Measurements from ENCODE around the gene GEMIN7.

The GEMIN7 gene

DNA sequence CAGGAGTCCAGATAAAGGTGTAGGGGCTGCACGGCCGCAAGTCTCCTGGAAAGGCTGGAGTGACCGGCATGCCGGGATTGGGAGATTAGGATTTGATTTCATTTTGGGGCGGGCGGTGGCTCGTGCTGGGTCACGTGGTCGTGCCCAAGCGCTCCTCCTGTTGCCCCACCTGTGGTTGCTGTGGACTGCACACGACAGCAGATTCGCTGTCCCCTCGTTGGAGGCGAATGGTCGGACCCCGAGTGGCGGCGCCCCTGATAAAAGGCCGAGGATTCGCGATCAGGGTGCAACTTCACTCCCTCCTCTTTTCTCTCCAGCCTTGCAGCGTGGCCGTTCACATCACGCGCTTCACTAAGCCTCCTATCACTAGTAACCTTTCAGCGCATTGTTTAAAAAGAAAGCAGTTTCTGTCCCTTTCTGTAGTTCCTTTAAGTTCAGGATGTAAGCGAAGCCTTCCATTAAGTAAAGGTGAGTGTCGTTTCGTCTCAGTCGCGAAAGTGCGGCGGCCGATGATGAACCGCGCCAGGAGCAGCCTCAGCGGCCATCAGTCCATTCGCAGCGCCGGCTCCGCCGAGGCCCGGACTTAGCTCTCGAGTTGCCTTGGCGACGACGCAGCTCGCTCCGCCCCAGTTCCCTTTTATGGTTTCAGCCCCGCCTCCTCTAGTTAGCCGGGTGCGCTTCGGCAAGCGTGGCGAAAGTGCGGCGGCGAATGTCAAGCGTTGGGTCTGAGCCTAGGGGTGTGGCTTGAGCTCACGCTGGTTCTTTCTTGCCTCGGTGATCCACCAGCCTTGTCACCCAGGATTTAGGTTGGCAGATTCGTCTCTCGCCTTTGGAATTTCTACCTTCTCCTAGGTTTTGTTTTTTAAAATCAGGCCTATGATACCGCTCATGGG is 12.2 kb downstream of the GEMIN7 start:
- Mint-ChIP-seq H3K27me3 (ENCODE audit: low read depth) (no peaks in the 10 kb centered on the region), H3K36me3 (ENCODE audit: low read depth) (peaks cover 16% of the 10 kb centered on the region), H3K9me3 (peaks cover 2% of the 10 kb centered on the region), H3K4me3 (peak overlapping the region; percentile 86), H3K4me1 (ENCODE audit: low read depth) (peaks cover 45% of the 10 kb centered on the region), H3K27ac (peak overlapping the region; percentile 94)

DNA sequence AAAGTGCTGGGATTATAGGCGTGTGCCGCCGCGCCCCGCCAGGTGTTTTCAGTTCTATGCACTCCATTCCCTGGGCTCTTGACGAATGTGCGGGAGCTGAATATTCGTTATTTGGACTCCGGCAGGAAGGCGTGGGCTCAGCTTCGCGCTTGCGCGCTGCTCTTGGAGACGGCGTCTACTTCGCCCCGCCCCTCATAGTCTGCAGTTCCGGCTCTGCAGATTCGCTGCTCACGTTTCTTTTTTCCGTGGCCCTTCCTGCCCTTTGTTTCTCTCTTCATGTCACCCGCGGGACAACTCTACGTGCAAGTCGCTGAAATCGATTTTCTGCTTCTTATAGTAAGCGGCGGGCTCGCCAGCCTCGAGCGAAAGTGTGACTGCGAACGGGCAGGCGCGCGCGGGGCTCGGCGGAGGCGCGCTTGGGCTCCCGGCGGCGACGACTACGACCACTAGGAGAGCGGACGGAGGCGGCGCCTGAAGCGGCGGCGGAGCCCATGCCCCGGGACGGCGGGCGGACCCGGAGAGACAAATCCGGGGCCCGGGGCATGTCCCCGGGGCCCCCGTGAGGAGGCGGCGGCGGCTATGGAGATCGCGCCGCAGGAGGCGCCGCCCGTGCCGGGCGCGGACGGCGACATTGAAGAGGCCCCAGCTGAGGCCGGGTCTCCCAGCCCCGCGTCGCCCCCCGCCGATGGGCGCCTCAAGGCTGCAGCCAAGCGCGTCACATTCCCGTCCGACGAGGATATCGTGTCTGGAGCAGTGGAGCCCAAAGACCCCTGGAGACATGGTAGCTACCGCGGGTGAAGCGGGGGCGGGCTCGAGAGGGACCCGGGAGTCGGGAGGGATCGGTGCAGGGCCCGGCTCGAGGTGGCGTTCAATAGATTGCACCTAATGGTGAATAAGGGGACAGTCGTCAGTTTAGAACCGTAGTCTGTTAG is 14.0 kb downstream of the GEMIN7 start, which contains the start of gene PPP1R37:
PPP1R37 (plus strand) TSS at position 433 of the 932 bp plus-strand sequence; CDS start at position 580, 147 bp downstream.
- peak within 1 kb of the TSS; percentile 94 for H3K27ac Mint-ChIP-seq
- peaks cover 2% of the 10 kb centered on the region for H3K9me3 Mint-ChIP-seq
- no peaks in the 10 kb centered on the region for H3K27me3 Mint-ChIP-seq (ENCODE audit: low read depth)
- peaks cover 14% of the 10 kb centered on the region for H3K36me3 Mint-ChIP-seq (ENCODE audit: low read depth)
- H3K4me1 Mint-ChIP-seq (ENCODE audit: low read depth), result peaks cover 45% of the 10 kb centered on the region
- peak within 1 kb of the TSS; percentile 86 for H3K4me3 Mint-ChIP-seq

DNA sequence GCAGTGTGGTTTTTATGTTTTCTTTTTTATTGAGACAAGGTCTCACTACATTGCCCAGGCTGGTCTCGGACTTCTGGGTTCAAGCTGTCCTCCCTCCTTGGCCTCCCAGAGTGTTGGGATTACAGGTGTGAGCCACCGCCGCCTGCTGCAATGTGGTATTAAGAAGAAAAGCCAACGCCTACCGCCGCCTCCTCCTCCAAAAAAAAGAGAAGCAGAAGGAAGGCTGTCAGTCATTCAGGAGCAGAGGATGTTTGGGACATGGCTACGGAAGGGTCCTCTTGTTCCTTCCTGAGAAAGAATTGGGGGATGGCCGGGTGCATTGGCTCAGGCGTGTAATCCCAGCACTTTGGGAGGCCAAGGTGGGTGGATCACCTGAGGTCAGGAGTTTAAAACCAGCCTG is 15.1 kb downstream of the GEMIN7 start:
- Mint-ChIP-seq H3K27me3 (ENCODE audit: low read depth) (no peaks in the 10 kb centered on the region), H3K4me3 (peak overlapping the region; percentile 86), H3K36me3 (ENCODE audit: low read depth) (peaks cover 14% of the 10 kb centered on the region), H3K4me1 (ENCODE audit: low read depth) (peaks cover 41% of the 10 kb centered on the region), H3K27ac (peak overlapping the region; percentile 79), H3K9me3 (peaks cover 2% of the 10 kb centered on the region)

DNA sequence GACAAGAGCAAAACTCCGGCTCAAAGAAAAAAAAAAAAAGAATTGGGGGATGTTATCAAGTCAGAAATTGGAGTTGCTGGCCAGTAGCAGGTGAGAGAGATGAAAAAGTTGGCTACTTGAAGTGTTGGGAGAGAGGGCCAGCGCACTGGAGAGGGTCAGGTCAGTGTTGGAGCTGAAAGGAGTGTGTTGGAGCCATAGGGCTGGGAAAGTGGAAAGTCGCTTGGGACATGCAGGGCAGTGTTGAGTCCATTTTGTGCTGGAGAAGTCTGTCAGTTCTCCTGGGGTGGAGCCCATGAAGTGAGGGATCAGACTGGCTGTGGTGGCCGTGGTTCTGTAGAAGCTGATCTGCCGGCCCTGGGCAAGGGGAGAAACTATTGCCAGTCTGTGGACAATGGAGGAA is 15.6 kb downstream of the GEMIN7 start:
- Mint-ChIP-seq H3K36me3 (ENCODE audit: low read depth) (peaks cover 15% of the 10 kb centered on the region), H3K4me3 (peak overlapping the region; percentile 86), H3K9me3 (peaks cover 2% of the 10 kb centered on the region), H3K4me1 (ENCODE audit: low read depth) (peaks cover 41% of the 10 kb centered on the region), H3K27ac (peak overlapping the region; percentile 28), H3K27me3 (ENCODE audit: low read depth) (no peaks in the 10 kb centered on the region)

DNA sequence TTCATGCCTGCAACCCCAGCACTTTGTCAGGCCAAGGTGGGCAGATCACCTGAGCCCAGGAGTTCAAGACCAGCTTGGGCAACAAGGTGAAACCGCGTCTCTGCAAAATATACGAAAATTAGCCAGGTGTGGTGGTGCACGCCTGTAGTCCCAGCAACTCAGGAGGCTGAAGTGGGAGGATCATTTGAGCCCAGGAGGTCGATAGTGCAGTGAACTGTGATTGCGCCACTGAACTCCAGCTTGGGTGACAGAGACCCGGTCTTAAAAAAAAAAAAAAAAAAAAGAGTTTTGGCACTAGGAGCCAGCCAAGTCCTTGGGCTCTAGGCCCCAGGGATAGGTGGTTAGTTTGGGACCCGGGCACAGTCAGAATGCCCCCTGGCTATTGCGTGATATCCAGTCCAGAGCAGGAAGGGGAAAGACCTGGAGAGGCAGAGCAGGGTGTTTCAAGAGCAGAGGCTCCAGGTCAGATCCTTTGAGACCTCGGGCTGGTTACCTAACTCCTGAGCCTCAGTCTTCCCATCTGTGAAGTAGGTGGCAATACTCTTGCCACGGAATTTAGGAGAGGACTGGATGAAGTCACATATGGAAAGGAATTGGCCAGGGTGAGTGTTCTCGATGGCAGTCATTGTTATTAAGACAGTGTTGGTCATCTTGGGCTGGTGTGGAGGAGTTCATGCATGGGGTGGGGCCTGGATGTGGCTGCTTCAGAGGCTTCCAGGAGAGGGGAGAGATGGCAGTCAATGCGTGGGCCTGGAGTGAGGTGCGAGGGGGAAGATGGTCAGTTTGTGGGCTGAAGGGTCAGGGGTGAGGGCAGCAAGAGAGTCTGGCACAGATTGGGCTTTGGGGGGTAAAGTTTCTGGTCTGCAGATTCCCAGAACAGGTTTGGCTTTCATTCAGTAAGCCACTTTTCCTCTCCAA is 16.7 kb downstream of the GEMIN7 start:
- Mint-ChIP-seq H3K36me3 (ENCODE audit: low read depth) (peaks cover 12% of the 10 kb centered on the region), H3K9me3 (peaks cover 2% of the 10 kb centered on the region), H3K4me1 (ENCODE audit: low read depth) (peaks cover 41% of the 10 kb centered on the region), H3K4me3 (no peak overlapping the region), H3K27me3 (ENCODE audit: low read depth) (no peaks in the 10 kb centered on the region), H3K27ac (peak overlapping the region; percentile 22)

DNA sequence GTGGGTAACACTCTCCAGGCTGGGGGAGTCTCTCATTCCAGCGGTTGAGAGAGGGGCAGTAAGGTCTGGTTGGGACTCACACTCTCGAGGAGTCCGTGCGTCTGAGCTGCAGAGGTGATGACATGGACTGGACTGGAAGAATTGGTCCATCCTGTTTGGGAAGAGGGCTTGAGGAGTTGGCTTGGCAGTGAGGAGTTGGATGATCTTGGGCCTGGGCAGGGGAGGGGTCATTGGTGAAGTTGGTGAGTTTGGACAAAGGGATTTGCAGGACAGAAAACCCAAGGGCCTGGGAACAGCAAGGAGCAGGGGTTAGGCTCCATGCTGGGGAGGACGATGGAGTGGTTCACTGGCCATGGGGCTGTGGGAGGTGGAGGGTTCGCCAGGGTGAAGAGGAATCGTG is 17.6 kb downstream of the GEMIN7 start:
- Mint-ChIP-seq H3K9me3 (no peaks in the 10 kb centered on the region), H3K27ac (no peak overlapping the region), H3K4me1 (ENCODE audit: low read depth) (peaks cover 35% of the 10 kb centered on the region), H3K4me3 (no peak overlapping the region), H3K27me3 (ENCODE audit: low read depth) (no peaks in the 10 kb centered on the region), H3K36me3 (ENCODE audit: low read depth) (peaks cover 7% of the 10 kb centered on the region)

DNA sequence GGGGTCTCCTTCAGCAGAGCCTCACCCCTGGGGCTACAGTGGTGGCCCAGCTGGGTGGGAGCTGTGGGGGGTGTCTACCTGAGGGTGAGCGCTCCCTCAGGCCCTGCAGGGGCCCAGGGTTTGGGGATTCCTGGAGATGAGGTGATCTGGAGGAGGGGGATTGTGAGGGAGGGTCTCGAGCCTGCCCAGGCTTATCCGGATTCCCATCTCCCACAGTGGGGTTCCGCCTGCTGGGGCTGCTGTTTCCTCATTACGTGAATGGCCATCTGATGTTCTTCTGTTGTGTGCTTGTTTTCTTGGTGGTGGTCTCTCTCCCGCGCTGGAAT is 18.4 kb downstream of the GEMIN7 start:
- H3K4me1 Mint-ChIP-seq (ENCODE audit: low read depth), result peaks cover 32% of the 10 kb centered on the region
- no peak overlapping the region for H3K4me3 Mint-ChIP-seq
- no peaks in the 10 kb centered on the region for H3K9me3 Mint-ChIP-seq
- no peaks in the 10 kb centered on the region for H3K27me3 Mint-ChIP-seq (ENCODE audit: low read depth)
- no peak overlapping the region for H3K27ac Mint-ChIP-seq
- H3K36me3 Mint-ChIP-seq (ENCODE audit: low read depth), result peaks cover 5% of the 10 kb centered on the region

DNA sequence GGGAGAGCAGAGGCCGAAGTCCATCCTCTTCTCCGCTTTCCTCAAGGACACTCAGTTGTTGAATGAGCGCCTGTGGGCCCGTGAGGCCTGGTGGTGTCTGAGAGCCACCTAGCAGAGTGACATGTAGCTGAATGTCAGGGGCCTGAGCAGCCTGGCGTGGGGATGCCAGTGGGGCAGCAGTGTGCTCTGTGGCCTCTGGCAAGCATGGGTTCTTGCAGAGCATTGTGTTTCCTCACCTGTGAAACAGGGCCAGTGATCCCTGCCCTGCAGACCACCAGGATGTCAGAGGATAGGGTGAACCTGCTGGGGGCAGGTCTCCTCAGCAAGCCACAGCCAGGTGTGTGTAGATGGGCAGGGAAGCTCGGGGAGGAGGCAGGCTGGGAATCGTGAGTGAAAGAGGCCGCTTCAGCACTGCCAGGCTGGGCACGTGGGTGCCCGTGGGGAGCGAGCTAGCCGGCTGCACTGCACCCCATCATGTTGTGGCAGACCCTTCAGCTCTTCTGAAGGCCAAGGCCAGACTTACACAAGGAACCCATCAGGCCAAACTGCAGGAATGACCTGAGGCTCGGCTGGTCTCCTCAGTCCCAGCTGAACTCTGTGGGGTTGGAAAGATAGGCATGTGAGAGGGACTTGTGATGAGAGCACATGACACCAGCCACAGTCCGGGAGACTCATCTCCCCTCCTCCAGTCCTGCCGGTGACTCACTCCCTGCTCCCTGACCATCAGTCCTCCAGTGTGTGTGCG is 18.9 kb downstream of the GEMIN7 start:
- Mint-ChIP-seq H3K27ac (no peak overlapping the region), H3K4me3 (no peak overlapping the region), H3K36me3 (ENCODE audit: low read depth) (peaks cover 5% of the 10 kb centered on the region), H3K27me3 (ENCODE audit: low read depth) (no peaks in the 10 kb centered on the region), H3K4me1 (ENCODE audit: low read depth) (peaks cover 32% of the 10 kb centered on the region), H3K9me3 (no peaks in the 10 kb centered on the region)

DNA sequence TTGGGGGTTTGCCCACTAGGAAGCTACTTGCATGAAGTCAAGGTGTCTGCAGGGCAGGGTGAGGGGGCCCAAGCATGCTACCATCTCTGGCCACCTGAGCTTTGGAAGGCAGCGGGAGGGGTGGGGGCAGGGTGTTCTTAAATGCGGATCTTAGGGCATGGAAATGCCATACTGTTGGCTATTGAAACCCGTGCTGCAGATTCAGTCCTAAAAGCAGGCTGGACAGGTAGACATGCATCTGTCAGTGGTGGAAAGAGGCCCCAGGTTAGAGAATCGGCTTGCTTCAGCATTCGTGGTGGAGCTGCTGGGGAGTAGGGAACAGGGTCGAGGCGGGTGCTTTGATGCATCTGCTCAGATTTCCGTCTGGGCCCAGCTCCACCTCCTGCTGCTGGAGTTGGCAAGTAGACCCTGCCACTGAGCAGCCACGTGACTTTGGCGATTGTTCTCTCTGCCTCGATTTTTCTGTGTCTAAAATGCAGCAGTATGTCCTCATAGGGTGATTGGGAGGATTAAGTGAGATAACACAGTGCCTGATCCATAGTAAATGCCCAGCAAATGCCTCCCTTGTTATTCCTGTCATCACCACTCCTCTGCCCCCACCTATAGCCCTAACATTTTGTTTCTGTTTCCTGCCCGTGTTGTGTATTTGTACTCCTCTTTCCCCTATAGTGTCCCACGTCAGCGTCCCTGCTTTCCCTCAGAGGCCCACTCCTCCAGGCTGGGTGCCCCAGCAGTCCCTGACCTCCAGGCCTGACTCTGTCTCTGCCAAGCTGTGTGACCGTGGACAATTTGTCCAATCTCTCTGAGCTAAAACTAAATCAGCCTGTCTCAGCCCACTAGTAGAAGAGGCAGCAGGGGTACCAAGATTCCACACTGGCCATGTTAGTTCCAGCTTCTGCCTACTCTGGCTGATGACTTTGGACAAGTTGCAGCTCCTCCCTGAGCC is 19.7 kb downstream of the GEMIN7 start:
- Mint-ChIP-seq H3K9me3 (no peaks in the 10 kb centered on the region), H3K27ac (no peak overlapping the region), H3K4me1 (ENCODE audit: low read depth) (peaks cover 31% of the 10 kb centered on the region), H3K27me3 (ENCODE audit: low read depth) (no peaks in the 10 kb centered on the region), H3K4me3 (no peak overlapping the region), H3K36me3 (ENCODE audit: low read depth) (peaks cover 5% of the 10 kb centered on the region)

DNA sequence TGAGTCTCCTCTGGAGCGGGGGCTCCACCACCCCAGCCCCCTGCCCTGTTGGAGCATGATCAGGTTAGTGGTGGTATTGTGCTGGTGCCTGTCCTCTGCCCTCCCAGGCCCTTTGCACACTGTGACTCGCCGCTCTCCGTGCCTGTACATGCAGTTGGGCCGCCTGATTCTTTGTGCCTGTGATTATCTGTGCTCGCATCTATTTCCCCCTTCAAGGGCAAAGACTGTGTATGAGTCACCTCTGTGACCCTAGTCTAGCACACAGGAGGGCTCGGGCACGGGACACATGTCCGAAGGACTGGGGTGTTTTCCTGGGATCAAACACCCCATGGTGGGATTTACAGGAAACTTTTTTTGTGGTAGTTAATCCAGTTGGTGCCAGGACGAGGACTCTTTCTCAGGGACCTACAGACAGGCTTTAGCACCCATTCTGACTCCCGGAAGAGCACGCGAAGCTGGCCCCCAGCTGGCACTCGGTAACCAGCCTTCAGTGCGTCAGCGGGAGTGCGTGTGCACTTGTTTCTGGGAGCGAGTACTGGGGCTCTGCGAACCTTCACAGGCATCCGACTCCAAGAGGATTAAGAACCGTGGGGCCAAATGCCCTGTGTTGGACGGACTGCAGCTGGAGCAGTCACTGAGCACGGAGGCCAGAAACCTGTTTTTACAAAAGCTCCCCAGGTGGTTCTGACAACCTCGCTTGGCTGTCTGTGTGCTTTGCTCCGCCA is 20.6 kb downstream of the GEMIN7 start:
- H3K27me3 Mint-ChIP-seq (ENCODE audit: low read depth), result no peaks in the 10 kb centered on the region
- no peaks in the 10 kb centered on the region for H3K9me3 Mint-ChIP-seq
- H3K4me3 Mint-ChIP-seq, result no peak overlapping the region
- peaks cover 31% of the 10 kb centered on the region for H3K4me1 Mint-ChIP-seq (ENCODE audit: low read depth)
- peaks cover 5% of the 10 kb centered on the region for H3K36me3 Mint-ChIP-seq (ENCODE audit: low read depth)
- H3K27ac Mint-ChIP-seq, result no peak overlapping the region

DNA sequence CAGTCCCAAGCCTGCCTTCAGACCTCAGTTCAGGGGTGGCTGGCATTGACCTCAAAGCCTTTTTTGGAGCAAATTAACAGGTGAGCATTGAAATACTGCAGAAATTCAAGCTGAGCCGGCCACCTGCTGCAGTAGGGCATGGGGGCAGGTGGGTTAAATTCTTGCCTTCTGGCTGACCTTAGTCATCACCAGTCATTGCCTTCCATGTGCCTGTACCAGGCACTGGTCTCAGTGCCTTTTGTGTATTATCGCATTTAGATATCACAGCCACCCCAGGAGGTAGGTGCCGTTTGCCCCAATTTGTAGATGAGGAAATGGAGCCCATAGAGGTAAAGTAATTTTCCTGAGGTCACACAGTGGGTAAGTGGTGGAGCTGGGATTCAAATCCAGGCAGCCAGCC is 21.1 kb downstream of the GEMIN7 start:
- Mint-ChIP-seq H3K9me3 (no peaks in the 10 kb centered on the region), H3K4me1 (ENCODE audit: low read depth) (peaks cover 32% of the 10 kb centered on the region), H3K36me3 (ENCODE audit: low read depth) (peaks cover 5% of the 10 kb centered on the region), H3K27me3 (ENCODE audit: low read depth) (no peaks in the 10 kb centered on the region), H3K4me3 (no peak overlapping the region), H3K27ac (no peak overlapping the region)

DNA sequence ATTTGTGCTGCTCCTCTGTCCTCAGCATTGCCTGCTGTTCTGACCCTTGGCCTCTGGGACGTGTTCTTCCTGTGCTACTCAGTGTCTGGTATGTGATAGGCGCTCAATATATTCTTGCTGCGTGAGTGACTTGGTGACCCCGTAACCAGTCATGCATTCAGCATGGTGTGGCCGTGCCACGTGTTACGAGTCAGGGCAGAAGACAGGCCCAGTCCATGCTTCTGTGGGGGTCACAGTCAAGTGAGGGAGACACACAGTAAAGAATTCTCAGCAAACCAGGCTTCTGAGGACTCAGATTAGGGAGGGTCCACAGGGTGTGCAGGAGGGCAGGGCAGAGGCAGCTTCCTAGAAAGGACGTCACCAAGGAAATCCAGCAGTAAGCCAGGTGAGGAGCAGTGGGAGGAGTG is 21.8 kb downstream of the GEMIN7 start:
- Mint-ChIP-seq H3K4me3 (no peak overlapping the region), H3K27ac (no peak overlapping the region), H3K27me3 (ENCODE audit: low read depth) (no peaks in the 10 kb centered on the region)

More for the DNA sequence above, 21.8 kb downstream of the GEMIN7 start:
- peaks cover 5% of the 10 kb centered on the region for H3K36me3 Mint-ChIP-seq (ENCODE audit: low read depth)
- H3K4me1 Mint-ChIP-seq (ENCODE audit: low read depth), result peaks cover 33% of the 10 kb centered on the region
- no peaks in the 10 kb centered on the region for H3K9me3 Mint-ChIP-seq
